HG02610 (cell line): ENCODE measurements around the gene ARL15.

Source experiments
- ATAC-seq: cut with Tn5 transposase; IDR thresholded peaks from one replicate; pipeline ENCODE4 v1.9.1; 2021; ENCODE audit warnings: mild to moderate bottlenecking, moderate library complexity; ENCODE audit not compliant: unreplicated experiment

Gene ARL15

GRCh38 chr5:53917826-53918225, 392.5 kb downstream of the ARL15 start:
- no peak for ATAC-seq

DNA sequence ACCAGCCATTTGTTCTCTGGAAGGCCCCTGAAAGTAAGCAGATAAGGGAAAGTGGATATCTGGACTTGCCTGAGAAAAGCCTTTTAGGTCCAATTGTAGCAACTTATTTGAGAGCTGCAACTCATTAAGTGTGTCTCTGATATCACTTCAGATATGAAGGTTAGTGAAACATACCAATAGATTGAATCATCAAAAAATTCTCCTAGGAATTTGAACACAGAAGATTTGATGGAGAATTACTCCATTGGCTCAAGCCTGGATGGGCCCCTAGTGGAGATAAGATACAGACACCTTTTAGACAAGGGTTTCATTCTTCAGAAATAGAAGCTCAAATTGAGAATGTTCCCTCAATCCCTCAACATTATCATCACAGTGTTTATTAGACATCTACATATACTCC, 393.3 kb downstream of the ARL15 start:
- no peak for ATAC-seq

GRCh38 chr5:53915120-53915519, 395.3 kb downstream of the ARL15 start:
- no peak for ATAC-seq

DNA sequence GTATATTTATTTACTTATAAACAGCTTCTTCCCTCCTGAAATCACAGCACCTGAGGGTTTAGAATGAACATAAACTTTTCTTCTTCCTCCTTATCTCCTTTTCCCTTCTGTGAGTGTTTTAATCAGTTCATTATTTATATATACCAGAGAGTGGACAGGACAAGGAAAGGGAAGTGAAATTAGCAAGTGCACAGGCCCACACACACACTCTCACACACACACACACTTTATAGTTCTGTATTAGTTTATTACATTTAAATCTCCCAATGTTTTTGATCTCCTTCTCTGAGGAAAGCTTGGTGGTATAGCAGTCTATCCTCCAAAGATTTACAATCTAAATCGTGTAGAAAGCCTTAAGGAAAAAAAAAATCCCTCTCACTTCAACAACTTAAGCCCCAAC, 396.4 kb downstream of the ARL15 start:
- ATAC-seq: no peak

DNA sequence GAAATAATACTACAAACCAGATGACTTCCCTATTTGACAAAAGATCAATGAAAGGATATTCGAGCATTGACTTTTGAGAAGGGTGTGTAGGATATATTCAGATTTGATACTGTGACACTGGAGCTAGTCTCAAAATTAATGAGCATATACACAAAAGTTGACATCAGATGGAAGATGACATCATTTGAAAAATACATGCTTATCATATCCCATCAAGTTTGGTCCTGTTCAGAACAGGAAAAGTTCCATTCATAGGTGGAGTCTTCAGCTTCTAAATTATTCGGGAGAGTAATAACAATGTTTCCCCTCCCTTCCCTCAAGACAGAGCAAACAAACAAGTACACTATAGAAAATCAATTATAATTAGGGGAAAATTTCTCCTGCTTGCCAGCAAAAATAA, 401.6 kb downstream of the ARL15 start:
- ATAC-seq: no peak

DNA sequence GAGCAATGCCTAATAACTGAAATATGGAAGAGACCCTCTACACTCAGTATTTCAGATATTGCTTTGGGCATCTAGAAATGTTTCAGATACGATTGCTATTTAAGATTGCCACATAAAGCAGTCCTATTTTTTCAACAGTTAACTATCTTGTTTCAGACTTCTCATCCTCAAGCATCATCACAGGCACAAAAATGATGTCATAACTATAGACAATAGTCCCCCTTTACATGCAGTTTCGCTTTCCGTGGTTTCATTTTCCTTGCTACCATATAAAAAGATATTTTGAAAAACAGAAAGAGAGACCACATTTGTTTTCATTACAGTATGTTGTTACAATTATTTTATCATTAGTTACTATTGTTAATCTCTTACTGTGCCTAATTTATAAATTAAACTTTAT, 402.5 kb downstream of the ARL15 start:
- ATAC-seq: no peak

DNA sequence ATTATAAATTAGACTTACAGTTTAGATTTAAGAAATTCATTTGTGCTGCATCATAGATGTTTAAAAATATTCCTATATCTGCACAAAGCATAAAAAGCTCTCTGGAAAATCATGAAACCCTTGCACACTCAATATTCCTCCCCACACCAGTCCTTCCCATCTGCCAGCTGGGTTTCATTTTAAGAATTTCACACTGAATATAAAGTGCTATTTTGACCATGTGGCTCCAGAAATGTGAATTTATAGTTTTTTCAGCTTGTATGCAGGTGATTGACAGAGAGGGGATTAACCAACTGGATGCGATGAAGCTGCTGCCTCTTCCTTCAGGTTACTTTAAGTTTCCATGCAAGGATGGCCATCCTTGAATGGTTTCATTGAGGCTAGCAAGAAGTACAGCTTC, 403.6 kb downstream of the ARL15 start:
- ATAC-seq: no peak

DNA sequence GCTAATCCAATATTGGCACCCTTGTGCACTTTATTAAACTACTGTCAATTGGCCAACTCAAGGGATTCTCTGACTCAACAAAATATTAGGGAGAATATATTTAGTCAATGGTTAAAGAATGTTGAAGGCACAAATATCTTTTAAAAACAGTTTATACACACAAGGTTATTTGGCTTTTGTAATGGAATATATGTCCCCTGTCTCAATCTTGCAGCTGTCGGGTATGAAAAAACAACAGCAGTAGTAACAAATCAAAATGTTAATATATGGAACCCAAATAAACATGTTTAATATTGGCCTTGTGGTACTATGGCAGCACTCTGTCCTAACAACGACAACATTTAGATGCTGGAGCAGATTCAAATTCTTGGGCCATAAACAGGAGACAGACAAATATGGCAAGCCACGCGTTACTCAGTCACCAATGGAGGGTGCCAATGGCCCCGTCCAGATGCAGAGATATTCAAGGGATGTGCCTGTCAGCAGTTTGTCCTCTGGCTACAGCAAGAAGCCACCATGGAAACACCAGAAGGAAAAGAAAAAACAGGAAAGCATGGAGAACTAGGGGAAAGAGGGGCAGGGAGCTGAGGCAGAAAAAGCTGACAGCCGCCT, 408.0 kb downstream of the ARL15 start:
- ATAC-seq: no peak

- ATAC-seq: no peak
Measured at GRCh38 chr5:53900677-53901076, 409.7 kb downstream of the ARL15 start.

- ATAC-seq: no peak
Measured at GRCh38 chr5:53895091-53895683, 415.2 kb downstream of the ARL15 start.

- ATAC-seq: no peak
Measured at GRCh38 chr5:53893626-53894025, 416.7 kb downstream of the ARL15 start.

DNA sequence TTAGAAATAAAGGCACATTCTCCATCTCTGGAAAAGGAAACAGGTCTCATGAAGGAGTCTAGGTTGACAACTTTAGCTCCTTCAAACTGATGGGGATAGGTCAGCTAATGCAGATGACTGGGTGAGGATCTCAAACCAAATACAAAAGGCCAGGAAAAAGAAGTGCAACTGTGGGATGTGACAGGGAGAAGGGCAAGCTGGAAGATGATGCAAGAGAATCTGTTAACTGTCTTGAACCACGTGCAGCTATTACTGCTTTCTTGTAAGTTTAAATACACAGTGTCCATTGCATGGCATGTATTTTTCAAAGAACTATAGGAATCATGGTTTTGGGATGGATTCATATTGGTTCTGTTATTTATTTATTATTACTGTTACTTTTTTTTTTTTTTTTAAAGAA, 418.1 kb downstream of the ARL15 start:
- no peak for ATAC-seq

DNA sequence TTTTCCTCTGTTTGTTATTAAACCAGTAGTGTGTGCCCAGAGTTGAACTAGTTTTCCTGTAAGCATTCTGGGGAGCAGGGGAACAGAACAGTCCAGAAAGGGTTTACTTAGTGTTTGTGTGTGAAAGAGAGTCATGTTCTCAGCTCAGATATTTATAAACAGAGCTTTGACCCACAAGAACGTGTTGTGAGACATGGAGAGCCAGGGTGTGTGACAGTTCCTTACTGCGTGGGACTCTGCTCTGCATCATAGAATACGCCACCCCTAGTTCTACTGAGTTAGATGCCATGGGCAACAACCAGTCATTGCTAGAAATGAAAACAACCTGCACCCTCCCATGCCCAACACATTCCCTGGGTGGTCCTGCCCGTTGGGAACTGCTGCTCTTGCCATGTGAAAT, 419.2 kb downstream of the ARL15 start:
- no peak for ATAC-seq

DNA sequence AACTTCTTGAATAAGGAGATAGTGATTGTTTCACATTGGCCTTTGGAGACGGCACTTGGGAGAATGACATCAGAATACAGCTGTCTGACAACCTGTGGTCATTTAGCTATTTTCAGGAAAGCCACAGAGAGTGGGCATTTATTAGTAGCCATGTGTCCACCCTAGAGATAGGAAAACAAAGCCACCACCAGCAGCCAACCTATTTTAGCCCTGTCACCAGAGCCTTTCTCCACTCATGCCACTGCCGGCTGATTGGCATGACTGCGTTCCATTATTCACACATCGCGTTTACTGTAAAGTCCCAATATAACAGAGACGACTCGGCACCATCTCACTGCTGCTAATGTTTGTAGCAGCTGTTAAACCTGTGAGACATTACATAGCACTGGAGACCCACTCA, 419.9 kb downstream of the ARL15 start:
- ATAC-seq: no peak

DNA sequence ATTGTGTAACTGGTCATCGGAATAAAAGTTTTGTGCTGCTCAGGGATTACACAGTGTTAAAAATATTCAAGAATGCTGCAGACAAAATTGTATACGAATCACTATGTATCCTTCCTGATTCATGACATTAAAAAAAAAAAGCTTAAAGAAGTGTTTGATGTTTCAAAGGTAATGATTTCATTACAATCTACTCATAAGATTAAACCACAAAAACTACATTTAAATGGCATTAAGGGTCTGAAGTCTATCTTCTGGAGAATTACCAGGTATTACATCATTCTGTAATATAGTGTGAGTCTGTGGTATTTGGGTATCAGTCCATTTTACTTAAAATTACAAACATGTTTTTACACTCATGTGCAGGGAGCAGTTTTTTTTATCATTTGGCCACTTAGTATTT, 425.5 kb downstream of the ARL15 start:
- no peak for ATAC-seq

DNA sequence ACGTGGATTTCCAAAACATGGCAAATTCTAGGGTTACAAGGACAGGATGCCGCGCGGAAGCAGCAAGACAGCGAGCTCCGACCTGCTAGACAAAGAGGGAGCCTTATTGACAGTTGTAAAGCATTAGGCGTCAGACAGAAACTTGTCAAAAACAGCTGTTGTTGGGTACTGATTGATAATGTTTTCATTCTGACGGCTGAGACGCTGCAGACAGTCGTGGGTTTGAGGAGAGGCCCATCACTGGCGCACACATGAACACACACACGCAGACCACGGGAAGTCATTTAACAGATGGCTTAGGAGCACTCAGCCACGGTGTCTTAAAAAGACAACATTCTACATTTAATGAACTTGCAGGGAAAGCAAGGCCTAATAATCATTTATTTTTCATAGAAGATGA, 426.0 kb downstream of the ARL15 start:
- ATAC-seq: no peak

DNA sequence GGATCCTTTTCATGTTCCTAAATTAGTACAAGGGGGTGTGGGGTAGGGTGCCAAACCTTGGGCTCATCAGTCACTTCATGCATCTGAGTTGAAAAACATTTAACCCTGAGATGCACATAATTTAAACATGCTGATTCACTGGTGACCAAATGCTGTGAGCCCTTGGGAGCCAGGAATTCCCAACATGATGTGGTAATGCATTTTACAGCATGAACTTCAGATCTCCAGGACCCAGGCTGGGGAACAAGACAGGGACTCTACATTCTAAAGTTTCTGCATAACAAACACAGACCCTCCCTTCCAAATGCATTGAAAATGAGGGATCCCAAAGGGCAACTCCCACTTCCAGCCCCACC, 427.7 kb downstream of the ARL15 start:
- no peak for ATAC-seq

- no peak for ATAC-seq
Measured at GRCh38 chr5:53882006-53882675, 428.2 kb downstream of the ARL15 start.

- ATAC-seq: no peak
Measured at GRCh38 chr5:53879708-53880323, 430.6 kb downstream of the ARL15 start.

- ATAC-seq: no peak
Measured at GRCh38 chr5:53878015-53878414, 432.4 kb downstream of the ARL15 start.

DNA sequence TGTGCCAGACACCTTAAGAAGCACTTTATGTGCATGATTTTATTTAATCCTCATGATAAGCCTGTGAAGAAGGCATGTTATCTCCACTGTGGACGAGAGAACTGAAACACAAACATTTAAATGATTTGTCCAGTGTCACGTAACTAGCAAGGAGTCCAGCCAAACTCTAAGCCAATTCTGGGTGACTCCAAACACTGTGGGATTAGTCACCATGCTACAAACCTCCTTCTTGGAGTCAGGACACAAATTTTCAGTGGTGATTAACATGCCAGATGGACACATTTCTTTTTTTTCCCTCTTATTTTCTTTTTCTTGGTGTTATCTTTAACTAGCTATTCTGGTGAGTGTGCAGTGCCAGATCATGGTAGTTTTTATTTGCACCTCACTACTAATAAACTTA, 433.1 kb downstream of the ARL15 start:
- ATAC-seq: no peak

DNA sequence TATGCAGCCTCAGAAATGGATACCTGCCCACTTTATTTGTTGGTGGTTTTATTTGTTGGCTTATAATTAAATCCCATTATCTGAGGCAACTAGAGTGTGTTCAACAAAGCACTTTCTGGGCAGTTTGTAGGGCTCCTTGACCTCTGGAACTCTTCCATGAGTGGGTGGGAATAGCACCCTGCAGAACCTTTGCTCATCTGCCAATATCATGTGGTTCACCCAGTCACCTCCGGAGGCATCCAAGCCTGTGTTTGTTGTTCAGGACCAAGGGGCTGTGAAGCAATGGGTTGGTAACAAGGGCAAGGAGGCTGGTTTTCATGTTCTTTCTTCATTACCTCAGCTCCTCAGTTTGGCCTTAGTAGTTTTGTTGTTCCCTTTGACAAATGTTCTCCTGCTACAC, 436.0 kb downstream of the ARL15 start:
- ATAC-seq: no peak
